UCSD-AML1 (cell line): ENCODE results near the gene PWWP2B.
"Not testable (repeated sequence)": the region's sequence is repeated elsewhere in the genome, so short reads cannot be mapped to it uniquely, and the experiment has no call there.

Experiments
- DNase-seq: peaks from one replicate; lab custom pipeline; 2025; ENCODE audit not compliant: unreplicated experiment; lab: John Stamatoyannopoulos, UW

The PWWP2B gene

DNA sequence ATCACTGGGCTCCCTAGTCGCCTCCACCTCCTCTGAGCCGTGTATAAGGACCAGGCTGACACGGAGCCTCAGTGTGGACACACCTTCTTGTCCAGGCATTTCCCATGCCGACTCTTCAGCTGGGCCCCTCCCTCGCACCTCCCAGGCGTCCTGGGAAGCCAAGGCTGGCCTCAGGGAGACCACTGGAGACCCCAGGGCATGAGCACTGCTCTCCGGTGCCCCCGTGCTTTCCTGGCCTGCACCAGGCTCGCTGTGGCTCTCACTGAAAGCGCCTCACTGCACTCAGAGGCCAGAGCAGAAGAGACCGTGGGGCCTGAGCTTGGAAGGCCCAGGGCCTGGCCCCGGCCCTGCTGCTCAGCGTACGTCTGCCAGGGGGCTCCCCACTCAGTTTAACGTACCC, 33.6 kb upstream of the PWWP2B start:
- no peak for DNase-seq

DNA sequence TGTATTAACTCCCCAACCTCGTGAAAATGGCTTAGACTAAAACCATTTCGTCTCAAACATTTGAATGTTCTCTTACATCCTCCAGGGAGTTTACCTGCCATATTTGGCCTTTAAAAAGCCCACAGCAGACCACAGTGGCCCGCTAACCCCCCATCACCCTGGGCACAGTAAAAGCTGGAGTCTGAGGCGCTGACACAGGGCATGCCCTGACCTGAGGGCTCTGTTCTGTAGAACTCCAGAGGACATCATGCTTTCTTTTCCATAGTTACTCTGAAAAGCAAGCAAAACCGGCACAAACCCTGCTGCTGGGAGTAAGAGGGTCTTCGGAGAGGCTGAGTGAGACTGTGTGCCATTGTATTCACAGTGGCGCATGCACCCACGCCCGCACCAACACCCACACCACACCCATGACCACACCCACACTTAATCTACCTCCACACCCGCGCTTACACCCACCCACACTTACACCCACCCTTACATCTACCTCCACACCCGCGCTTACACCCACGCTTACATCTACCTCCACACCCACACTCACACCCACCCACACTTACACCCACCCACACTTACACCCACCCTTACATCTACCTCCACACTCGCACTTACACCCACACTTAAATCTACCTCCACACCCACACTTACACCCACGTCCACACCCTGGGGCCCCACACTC, 32.9 kb upstream of the PWWP2B start:
- no peak for DNase-seq

DNA sequence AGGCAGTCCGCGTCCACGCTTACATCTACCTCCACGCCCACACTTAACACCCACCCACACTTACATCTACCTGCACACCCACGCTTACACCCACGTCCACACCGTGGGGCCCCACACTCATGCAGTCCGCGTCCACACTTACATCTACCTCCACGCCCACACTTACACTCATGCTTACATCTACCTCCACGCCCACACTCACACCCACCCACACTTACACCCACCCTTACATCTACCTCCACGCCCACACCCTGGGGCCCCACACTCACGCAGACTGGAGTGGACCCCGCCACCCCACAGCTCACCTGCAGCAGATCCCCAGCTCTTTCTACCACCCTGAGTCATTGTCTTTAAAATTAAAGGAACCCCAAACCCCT, 32.4 kb upstream of the PWWP2B start:
- no peak for DNase-seq

DNA sequence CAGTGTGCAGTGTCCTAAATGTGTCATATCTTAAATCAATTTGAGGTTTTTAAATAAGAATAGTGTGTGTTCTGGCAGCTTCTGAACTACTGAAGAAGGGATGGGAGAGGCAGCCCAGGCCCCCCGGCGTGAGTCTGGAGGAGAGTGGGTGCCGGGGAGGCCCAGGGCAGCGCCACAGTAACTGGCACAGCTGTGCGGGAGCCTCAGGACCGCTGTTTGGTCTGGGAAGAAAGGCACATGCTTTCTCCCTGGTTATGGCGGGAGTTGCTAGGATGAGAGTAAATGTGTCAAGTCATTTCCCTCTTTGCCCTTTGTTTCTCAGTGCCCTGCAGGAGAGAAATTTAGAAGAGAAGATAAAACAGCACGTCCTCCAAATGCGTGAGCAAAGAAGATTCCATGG, 31.9 kb upstream of the PWWP2B start:
- DNase-seq, result no peak

DNA sequence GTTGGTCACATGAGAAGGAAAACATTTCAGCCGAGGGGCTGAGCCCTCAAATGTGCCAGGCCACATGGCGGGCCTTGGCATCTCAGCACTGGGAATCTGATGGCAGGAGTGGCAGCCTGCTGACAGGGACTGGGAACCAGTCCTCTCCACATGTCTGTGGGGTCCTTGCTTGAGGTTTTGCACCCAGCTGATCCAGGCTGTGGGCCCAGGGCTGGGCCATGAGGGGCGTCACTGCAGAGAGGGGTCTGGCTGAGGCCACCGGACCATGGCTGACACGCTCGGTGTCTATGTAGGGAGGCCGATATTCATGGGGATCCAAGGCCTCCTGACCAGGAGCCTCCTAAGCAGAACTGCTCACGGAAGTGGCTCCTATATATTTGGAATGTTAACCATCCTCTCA, 31.0 kb upstream of the PWWP2B start:
- no peak for DNase-seq

DNA sequence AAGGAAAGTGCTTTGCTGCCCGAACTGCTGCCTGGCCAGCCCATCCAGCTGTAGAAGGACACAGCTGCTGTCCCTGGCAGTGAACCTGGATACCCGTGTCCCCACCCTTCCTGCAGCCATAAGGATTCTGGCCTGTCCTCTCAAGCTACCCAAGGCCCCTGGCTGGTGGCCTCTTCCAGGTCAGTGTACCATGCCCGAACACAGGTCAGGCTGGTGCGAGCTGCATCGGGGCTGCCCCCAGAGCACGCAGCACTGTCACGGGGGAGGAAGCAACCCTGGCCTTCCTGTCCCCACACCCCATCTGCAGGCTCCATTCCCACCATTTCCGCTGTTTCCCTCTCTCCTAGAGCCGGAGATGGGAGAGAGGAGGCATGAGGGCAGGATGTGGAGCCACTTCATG, 30.5 kb upstream of the PWWP2B start:
- DNase-seq, result no peak

DNA sequence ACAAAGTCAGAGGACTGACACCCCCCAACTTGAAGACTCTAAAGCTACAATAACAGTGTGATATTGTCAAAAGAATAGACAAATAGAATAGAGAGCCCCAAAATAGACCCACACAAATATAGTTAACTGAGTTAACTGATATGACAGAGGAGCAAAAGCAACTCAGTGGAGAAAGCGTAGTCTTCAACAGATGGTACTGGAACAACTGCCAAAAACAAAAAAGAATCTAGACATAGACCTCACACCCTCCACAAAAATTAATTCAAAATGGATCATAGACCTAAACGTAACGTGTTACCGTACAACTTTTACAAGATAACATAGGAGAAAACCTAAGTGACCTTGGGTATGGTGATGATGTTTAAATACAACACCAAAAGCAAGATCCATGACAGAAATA, 28.6 kb upstream of the PWWP2B start:
- DNase-seq, result no peak

DNA sequence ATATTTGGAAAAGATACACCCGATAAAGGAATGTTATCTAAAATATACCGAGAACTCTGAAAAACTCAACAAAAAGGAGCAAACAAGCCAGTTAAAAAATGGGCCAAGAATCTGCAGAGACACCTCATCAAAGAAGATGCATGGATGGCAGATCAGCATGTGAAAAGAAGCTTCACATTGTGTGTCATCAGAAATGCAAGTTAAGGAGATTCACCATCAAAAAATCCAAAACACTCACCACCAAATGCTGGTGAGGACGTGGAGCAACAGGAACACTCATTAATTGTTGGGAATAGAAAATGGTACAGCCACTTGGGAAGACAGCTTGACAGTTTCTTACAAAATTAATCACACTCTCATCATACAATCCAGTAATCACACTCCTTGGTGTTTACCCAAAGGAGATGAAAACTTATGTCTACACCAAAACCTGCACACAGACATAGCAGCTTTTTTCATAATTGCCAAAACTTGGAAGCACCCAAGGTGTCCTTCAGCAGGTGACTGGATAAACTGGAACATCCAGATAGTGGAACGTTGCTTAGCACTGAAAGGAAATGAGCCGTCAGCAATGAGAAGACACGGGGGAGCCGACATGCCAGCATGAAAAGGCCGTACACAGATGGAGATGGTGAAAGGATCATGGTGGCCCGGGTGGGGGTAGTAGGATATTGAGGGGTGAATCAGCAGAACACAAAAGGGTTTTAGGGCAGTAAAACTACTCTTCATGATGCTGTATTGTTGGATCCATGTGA, 27.9 kb upstream of the PWWP2B start:
- DNase-seq, result no peak

DNA sequence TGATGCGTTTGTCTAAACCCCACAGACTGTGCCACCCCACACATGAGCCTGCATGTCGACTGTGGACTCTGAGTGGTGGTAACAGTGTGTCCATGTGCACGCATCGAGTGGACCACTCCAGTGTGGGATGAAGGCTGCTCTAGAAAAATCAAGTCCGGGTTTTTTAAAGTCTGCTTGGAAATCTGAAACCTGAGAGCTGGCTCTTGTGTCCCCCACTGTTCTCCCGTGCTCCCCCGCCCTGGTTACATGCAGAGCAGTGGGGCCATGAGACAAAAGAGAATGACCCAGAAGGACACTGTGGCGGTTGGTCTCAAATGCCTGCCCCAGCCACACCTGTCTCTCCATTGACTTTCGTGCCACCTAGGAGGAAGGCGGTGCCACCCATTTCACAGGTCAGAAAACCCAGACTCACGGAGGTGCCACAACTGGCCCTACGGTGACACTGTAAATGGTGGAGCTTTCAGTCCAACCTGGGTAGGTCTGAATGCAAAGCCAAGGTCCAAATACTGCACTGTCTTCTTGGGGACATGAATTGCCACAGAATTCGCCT, 27.3 kb upstream of the PWWP2B start:
- no peak for DNase-seq

DNA sequence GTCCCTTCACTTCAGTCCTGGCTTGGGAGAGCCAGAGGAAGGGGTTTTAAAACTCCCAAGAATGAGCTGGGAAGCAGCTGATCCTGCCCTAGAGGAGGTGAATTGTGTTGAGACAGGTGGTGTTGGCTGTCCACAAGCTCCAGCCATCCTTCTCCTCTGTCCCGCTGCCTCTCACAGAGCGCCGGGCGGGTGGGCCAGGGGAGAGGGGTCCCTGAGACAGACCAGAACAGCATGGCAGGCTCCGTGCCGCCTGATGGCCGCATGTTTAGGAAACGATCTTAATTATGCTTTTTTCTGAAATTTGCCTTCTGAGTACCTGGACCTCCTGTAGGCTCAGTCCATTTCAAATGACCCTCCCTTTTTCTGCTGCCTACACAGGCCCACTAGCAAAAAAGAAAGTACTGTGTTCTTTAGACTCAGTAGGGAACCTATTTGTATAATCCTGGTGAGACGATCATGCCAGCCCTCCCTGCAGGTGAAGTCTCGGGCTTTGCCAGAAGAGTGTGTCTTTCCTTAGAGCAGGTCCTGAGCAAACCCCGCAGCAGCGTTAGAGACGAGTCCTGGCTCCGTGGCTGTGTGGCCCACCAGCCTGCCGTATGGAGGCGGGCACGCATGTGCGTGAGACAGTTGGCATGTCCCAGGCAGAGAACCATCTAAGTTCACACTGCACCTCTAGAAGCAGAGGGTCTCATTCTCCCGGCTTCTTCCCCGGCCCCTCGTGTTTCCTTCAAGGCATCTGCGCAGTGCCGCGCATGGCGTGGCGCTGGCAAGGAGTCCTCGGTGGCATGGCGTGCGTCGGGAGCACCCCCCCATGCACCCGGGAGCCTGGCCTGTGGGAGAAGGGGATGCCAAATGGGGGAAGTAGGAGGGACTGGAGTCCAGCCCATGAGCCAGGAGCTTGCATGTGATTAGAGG, 26.3 kb upstream of the PWWP2B start:
- DNase-seq, result no peak

DNA sequence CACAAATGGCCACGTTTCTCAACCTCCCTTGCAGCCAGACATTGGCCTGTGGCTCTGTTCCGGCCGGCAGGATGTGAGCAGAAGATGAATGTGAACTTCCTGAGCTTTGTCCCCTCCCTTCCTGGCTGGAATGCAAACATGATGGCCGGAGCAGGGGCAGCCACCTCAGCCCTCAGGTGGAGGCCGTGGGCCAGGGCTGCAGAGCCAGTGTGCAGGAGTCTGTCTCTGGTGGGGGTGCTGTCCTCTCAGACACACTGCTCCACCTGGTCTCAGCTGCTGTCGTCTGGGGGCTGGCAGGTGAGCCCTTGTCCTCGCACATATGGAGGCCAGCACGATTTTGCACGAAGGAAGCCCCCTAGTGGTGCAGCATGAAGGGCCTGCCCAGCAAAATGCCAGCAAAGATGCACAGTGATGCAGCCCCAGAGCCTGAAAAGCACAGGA, 25.3 kb upstream of the PWWP2B start:
- DNase-seq, result no peak

DNA sequence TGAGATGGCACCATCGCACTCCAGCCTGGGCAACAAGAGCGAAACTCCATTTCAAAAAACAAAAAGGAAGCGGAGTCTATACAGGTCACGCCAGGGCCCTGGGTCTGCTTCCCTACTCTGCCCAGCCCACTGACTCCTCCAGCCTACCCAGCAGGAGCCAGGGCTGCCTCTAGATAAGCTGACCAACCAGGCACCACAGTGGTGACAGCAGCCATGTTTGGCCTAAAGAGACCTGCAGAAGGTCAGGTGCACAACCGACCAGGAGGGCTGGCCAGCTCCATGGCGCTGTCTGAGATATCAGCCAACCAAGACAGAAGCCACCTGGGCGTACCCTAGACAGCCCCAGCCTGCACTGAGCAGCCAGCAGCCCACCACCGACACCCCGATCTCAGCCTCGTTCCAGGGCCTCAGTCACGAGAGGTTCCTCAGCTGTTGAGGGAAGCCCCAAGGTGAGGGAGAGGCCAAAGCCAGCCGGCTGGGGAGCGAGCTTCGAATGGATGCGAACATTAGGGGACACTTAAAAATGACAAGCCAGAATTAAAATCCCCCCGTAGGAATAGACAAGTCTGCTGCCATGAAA, 24.4 kb upstream of the PWWP2B start:
- DNase-seq, result no peak

DNA sequence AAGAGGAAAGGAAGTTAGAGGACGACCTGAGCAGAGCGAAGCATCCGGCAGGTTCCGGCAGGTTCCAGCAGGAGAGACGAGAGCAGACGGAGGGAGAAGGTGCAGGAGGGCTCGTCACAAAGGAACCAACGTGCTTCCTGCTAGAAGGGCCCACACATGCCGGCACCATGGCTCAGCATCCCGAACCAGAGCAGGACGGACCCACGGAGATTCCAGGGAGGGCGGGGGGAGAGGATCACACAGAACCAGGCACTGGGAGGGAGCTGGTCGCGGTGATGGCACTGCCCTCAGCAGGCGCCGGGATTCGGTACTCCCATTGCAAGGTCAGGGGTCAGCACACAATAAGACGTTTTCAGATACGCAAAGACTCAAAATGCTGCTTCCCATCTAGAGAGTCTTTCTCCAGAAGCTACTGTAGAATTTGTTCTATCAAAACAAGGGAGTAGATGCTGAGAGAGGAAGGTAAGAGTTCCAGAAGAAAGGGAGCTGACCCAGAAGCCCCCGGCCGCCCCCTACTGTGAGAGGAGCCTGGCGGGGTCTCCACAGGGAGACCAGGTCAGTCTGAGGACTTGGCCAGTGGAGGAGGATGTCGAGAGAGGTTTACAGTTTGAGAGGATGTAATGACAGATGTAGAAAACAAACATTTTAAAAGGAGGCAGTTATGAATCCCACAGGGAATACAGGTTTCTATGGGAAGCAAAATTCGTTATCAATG, 23.6 kb upstream of the PWWP2B start:
- no peak for DNase-seq

DNA sequence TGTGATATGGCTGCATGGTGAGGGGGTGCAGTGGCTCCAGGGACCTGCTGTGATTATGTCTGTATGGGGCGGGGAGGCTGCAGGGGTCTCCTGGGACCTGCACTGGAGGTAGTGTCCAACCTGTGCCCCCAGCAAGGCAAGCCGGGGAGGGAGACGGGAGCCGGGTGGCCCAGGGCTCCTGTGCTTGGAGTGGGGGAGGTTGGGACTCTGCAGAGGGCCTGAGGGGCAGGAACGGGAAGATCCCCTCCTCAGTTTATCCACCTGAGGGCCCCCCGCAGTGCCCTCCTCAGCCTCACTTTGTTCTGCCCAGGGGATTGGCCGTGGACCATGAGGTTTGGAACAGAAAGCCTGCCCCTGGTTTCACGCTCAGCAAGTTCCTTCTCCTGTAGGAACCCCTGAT, 22.8 kb upstream of the PWWP2B start:
- DNase-seq, result no peak

DNA sequence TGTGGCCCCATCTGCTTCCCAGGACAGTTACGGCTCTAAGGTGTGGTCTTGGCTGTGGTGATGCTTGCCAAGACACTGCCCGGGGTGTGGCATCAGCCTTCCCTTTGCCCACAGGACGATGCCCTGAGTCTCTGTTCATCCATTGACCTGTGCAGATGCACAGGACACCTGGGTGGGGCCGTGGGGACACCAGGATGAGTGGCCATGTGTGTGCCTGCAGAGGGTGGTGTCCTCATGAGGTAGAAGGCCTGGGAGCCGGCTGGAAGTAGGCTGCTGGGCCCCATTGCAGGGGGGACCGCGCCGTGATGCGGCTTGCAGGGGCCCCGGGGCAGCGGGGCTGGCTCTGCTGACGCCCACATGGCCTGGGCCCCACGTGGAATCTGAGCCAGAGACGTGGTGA, 22.4 kb upstream of the PWWP2B start:
- DNase-seq, result no peak

DNA sequence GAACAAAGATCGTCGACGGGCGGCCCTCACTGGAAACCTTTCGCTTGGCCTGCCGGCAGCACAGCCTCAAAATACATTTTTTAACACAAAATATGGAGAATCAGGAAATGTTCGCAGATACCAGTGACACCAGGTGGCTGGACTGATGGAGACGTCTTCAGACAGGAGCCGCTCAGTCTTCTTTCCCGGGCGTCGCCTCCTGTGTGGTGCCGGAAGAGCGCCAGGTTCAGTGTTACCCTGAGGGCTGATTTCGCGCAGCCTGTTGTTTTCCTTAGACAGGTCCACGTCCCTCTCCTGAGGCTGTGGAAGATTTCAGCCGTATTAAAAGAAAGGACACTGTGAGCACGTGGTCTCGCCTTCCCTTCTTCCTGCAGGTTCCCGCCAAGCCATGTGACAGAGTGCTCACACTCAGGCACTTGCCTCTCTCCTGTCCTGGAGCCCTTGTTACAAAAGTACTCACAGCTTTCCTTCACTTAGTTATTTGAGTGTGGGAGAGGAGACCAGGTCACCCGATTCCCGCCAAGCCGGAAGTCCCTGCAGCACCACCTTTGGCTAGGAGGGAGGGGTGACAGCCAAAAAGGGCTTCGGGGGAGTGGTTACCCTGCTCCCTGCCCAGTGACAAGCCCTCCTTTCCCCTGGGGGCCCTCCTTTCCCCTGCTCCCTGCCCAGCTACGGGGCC, 21.7 kb upstream of the PWWP2B start:
- DNase-seq, result no peak

DNA sequence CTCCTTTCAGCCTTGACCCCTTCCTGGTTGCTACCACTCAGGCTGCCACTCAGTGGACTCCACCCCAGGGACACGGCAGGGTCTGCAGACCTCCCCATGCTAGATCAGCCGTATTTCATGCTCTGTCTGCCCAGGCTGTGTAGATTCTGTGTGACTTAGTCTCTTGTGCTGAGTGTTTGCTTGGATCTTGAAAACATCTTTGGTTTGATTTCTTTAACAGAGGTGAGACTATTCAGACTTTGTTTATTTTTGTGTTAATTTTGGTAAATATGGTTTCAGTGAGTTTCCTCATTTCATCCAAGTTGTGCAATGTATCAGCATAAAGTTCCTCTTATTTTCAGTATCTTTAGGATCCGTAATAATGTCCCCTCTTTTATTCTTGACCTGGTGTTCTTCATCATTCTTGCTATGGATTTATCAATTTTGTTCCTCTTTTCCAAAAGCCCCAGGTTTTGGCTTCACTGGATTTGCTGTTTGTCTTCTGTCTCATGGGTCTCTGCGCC, 21.2 kb upstream of the PWWP2B start:
- no peak for DNase-seq

DNA sequence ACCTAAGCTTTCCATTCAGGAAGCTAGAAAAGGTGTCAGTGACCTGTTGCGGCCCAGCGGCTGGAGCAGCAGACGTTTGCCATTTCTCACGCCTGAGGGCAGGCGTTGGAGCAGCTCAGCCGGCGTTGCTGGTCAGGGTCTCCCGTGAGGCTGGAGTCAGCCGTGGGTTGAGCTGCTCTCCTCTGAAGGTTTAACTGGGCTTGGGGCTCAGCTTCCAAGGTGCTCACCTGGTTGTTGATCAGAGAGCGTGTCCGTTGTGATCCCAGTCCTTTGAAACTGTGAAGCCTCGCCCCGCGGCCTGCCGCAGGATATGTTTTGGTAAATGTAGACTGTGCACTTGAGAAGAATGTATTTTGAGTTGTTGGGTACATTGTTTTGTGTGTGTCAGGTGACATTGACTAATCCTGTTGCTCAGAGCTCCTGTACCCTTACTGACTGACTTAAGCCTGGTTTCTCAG, 20.6 kb upstream of the PWWP2B start:
- no peak for DNase-seq

DNA sequence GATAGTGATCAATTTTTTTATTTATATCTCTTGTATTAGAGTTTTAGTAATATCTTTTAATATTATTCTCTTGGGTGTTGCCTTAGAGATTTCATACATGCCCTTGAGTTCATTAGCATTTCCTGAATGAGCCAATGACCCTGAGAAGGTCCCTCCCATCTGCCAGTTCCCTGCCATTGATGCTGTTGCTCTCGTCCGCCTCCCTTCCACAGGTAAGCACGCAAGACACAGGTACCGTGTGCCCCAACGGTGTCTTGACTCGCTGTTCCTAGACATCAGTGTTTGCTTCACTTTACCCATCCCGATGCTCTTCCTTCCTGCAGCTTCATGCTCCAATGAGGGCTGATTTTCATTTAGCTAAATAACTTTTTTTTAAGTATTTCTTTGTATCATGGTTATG, 19.7 kb upstream of the PWWP2B start:
- no peak for DNase-seq

DNA sequence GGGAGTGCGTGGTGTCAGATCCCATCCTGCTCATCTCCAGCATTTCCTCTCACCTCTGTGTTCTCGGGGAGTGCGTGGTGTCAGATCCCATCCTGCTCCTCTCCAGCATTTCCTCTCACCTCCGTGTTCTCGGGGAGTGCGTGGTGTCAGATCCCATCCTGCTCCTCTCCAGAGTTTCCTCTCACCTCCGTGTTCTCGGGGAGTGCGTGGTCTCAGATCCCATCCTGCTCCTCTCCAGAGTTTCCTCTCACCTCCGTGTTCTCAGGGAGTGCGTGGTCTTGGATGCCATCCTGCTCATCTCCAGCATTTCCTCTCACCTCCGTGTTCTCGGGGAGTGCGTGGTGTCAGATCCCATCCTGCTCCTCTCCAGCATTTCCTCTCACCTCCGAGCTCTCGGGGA, 18.0 kb upstream of the PWWP2B start:
- DNase-seq, result not testable (repeated sequence)
